HEK293 (cell line): ENCODE data around the gene EXOSC2.

ENCODE experiments used
- ATF2 ChIP-seq: fragments of 450-650 bp; formaldehyde crosslinking; IDR thresholded peaks from 2 replicates; pipeline ENCODE4 v1.5.1; 2016; ENCODE audit warnings: missing biosample characterization, missing genetic modification characterization, low read depth
- CTCF ChIP-seq: fragments of 450-650 bp; formaldehyde crosslinking; IDR thresholded peaks from 2 replicates; pipeline ENCODE4 v1.5.1; 2016; ENCODE audit warnings: missing biosample characterization, missing genetic modification characterization
- MZF1 ChIP-seq: fragments of 450-650 bp; formaldehyde crosslinking; IDR thresholded peaks from 2 replicates; pipeline ENCODE4 v1.5.1; 2017; ENCODE audit warnings: missing biosample characterization, missing genetic modification characterization, borderline replicate concordance
- REST ChIP-seq: fragments of 450-650 bp; formaldehyde crosslinking; IDR thresholded peaks from 2 replicates; pipeline ENCODE4 v1.5.1; 2016; ENCODE audit warnings: missing biosample characterization, missing genetic modification characterization
- ZBTB7A ChIP-seq: fragments of 450-650 bp; formaldehyde crosslinking; IDR thresholded peaks from 2 replicates; pipeline ENCODE4 v1.5.1; 2016; ENCODE audit warnings: low read depth, missing biosample characterization, missing genetic modification characterization
- ZNF211 ChIP-seq: fragments of 450-650 bp; formaldehyde crosslinking; IDR thresholded peaks from 2 replicates; pipeline ENCODE4 v1.5.1; 2016; ENCODE audit warnings: low read depth, missing biosample characterization, missing genetic modification characterization

GRCh38 chr9:130729145-130729544 is 35.6 kb downstream of the EXOSC2 start:
- TF ChIP-seq ATF2 (tag by site-specific recombination): no peak
- no peak for TF ChIP-seq CTCF (tag by site-specific recombination)
- TF ChIP-seq ZBTB7A: no peak
- TF ChIP-seq REST (tag by site-specific recombination): no peak
- TF ChIP-seq MZF1: no peak
- TF ChIP-seq ZNF211 (tag by site-specific recombination): no peak
